Regular cardiac myocyte (primary cell): Measurements from ENCODE around the gene KIF17. TPM values are rescaled to one million over a fixed set of nuclear protein-coding genes. Genes with fewer than 3 reads are reported as not detected.

ENCODE experiments used
- total RNA-seq: library from RNA; depleted of rRNA; stranded (reverse); fragments of >200 nt; gene quantifications from 2 replicates; pipeline ENCODE4 v1.2.3, GENCODE V29; 2014

Gene KIF17
- total RNA-seq: 1.3 and 5.1 TPM in 2 replicates

DNA sequence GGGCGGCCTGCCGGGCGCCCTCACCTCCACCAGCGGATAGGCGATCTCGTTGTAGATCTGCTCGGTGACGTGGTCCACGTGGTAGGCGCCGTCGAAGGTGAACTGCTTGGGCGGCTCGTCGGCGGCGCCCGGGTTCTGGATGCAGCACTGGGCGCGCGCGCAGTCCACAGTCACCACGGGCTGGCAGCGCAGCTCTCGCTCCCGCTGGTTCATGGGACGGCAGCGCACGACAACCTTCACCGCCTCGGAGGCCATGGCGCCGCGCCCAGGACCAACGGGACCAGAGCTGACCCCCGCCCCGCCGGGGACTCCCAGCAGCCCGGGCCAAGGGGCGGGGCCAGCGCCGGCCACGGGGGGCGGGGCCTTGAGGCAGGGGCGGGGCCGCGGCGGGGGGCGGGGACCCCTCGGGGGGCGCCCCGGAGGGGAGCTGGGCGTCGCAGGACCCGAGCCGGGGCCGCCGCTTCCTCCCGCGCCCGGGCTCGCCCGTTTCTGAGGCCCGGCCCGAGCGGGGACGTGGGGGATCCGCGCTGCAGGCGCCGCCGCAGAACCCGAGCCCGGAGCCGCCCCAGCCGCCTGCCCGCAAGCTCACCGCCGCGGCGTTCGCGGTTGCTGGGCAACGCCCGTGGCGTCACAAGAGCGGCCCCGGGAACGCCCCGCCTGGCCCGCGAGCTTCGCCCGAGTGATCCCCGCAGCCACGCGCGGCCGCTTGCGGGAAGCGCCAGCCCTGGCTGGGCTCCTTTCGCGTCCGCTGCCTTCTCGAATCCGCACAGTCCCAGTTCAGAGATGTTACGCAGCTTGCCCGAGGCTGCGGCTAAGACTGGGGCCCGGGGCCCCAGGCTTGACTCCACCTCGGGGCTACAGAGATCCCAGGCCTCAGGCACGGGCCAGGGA is at the start of gene KIF17:
Gene KIF17 (minus strand): TSS at position 556 of the 891 bp plus-strand sequence. CDS start 301 bp downstream, at position 255.

GRCh38 chr1:20732588-20733359 is 15.0 kb upstream of the KIF17 start, which contains the start of gene SH2D5:
Gene SH2D5, minus strand, starts transcription at chr1:20732703. Its CDS starts 4,659 bp downstream, at chr1:20728044.

GRCh38 chr1:20661207-20662109 is 56.3 kb downstream of the KIF17 start, which contains the start of gene DDOST:
Gene DDOST, minus strand, starts transcription at chr1:20661369. Its CDS starts 19 bp downstream, at chr1:20661350.

DNA sequence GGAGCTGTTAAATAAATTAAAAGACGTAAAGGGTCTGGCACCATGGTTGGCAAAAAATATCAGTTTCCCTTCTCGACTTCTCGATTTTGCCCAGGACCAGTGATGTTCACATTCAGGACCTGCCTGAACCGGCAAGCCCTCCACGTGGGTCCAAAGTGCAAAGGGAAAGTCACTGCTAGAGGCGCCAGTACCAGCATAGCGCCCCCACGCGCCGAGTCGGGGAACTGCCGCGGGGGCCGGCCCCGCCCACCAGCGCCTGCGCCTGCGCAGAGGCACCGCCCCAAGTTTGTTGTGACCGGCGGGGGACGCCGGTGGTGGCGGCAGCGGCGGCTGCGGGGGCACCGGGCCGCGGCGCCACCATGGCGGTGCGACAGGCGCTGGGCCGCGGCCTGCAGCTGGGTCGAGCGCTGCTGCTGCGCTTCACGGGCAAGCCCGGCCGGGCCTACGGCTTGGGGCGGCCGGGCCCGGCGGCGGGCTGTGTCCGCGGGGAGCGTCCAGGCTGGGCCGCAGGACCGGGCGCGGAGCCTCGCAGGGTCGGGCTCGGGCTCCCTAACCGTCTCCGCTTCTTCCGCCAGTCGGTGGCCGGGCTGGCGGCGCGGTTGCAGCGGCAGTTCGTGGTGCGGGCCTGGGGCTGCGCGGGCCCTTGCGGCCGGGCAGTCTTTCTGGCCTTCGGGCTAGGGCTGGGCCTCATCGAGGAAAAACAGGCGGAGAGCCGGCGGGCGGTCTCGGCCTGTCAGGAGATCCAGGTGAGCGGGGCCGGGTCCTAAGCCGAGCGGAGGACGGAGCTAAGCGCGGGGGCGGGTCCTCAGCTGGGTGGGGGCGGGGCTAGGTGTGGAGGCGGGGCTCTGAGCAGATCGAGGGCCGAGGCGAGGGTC is 84.4 kb downstream of the KIF17 start, which contains the start of gene PINK1:
Gene PINK1 (plus strand): TSS at position 269 of the 875 bp plus-strand sequence. CDS start 91 bp downstream, at position 360.

Other genes with a start within 250 kb of the KIF17 start
- gene CAMK2N1, start 231.8 kb downstream of the KIF17 start, total RNA-seq: 5.1 and 8.6 TPM in 2 replicates
- gene MUL1, start 209.9 kb downstream of the KIF17 start, total RNA-seq: 22.6 and 31.2 TPM in 2 replicates
- gene FAM43B, start 165.4 kb downstream of the KIF17 start, total RNA-seq: 0.28 TPM in 1 of 2 replicates, not detected in the other
- 0.85 TPM in 1 of 2 replicates, not detected in the other for gene CDA, start 128.9 kb downstream of the KIF17 start, total RNA-seq
- 54.6 and 96.1 TPM in 2 replicates for gene PINK1, start 84.5 kb downstream of the KIF17 start, total RNA-seq
- gene DDOST, start 56.6 kb downstream of the KIF17 start, total RNA-seq: 228 and 388 TPM in 2 replicates
- gene SH2D5, start 14.7 kb upstream of the KIF17 start, total RNA-seq: 4.0 and 10.7 TPM in 2 replicates
- gene HP1BP3, start 69.3 kb upstream of the KIF17 start, total RNA-seq: 173 and 196 TPM in 2 replicates